ENCODE results near the gene MALT1.

The MALT1 gene

GRCh38 chr18:58714259-58714658 lies 43.0 kb downstream of the MALT1 start:
- H3K27me3 ChIP-seq (ENCODE audit: insufficient read depth, low read length), result no peaks in the 10 kb centered on the region
- peaks cover 35% of the 10 kb centered on the region for H3K36me3 ChIP-seq (ENCODE audit: insufficient read depth, low read length)
- no peak overlapping the region for H2AFZ ChIP-seq (ENCODE audit: low read depth, low read length)
- no peaks in the 10 kb centered on the region for H3K9me3 ChIP-seq (ENCODE audit: low read length)
- no peak overlapping the region for H3K4me3 ChIP-seq (ENCODE audit: low read length)
- H3K4me1 ChIP-seq (ENCODE audit: insufficient read depth, low read length), result no peaks in the 10 kb centered on the region

- H3K9me3 ChIP-seq (ENCODE audit: low read length), result no peaks in the 10 kb centered on the region
- no peak overlapping the region for H3K4me3 ChIP-seq (ENCODE audit: low read length)
- H2AFZ ChIP-seq (ENCODE audit: low read depth, low read length), result no peak overlapping the region
- H3K4me1 ChIP-seq (ENCODE audit: insufficient read depth, low read length), result no peaks in the 10 kb centered on the region
- peaks cover 30% of the 10 kb centered on the region for H3K36me3 ChIP-seq (ENCODE audit: insufficient read depth, low read length)
- H3K27me3 ChIP-seq (ENCODE audit: insufficient read depth, low read length), result no peaks in the 10 kb centered on the region
These were observed 43.6 kb downstream of the MALT1 start for GRCh38 chr18:58714821-58715220.

GRCh38 chr18:58715540-58715939 lies 44.3 kb downstream of the MALT1 start:
- peaks cover 31% of the 10 kb centered on the region for H3K36me3 ChIP-seq (ENCODE audit: insufficient read depth, low read length)
- H3K27me3 ChIP-seq (ENCODE audit: insufficient read depth, low read length), result no peaks in the 10 kb centered on the region
- H2AFZ ChIP-seq (ENCODE audit: low read depth, low read length), result no peak overlapping the region
- H3K9me3 ChIP-seq (ENCODE audit: low read length), result no peaks in the 10 kb centered on the region
- H3K4me3 ChIP-seq (ENCODE audit: low read length), result no peak overlapping the region
- H3K4me1 ChIP-seq (ENCODE audit: insufficient read depth, low read length), result no peaks in the 10 kb centered on the region

- H3K9me3 ChIP-seq (ENCODE audit: low read length), result no peaks in the 10 kb centered on the region
- no peak overlapping the region for H2AFZ ChIP-seq (ENCODE audit: low read depth, low read length)
- H3K4me3 ChIP-seq (ENCODE audit: low read length), result no peak overlapping the region
- H3K27me3 ChIP-seq (ENCODE audit: insufficient read depth, low read length), result no peaks in the 10 kb centered on the region
- H3K4me1 ChIP-seq (ENCODE audit: insufficient read depth, low read length), result no peaks in the 10 kb centered on the region
- peaks cover 29% of the 10 kb centered on the region for H3K36me3 ChIP-seq (ENCODE audit: insufficient read depth, low read length)
These were observed 44.9 kb downstream of the MALT1 start for GRCh38 chr18:58716060-58716756.

GRCh38 chr18:58721566-58722239 lies 50.4 kb downstream of the MALT1 start:
- H3K9me3 ChIP-seq (ENCODE audit: low read length), result no peaks in the 10 kb centered on the region
- H3K36me3 ChIP-seq (ENCODE audit: insufficient read depth, low read length), result peaks cover 25% of the 10 kb centered on the region
- no peaks in the 10 kb centered on the region for H3K4me1 ChIP-seq (ENCODE audit: insufficient read depth, low read length)
- no peak overlapping the region for H2AFZ ChIP-seq (ENCODE audit: low read depth, low read length)
- no peaks in the 10 kb centered on the region for H3K27me3 ChIP-seq (ENCODE audit: insufficient read depth, low read length)
- H3K4me3 ChIP-seq (ENCODE audit: low read length), result no peak overlapping the region

GRCh38 chr18:58723810-58724602 lies 52.7 kb downstream of the MALT1 start:
- Histone ChIP-seq H3K9me3 (ENCODE audit: low read length) (no peaks in the 10 kb centered on the region), H3K36me3 (ENCODE audit: insufficient read depth, low read length) (peaks cover 27% of the 10 kb centered on the region), H3K27me3 (ENCODE audit: insufficient read depth, low read length) (no peaks in the 10 kb centered on the region), H2AFZ (ENCODE audit: low read depth, low read length) (no peak overlapping the region), H3K4me3 (ENCODE audit: low read length) (no peak overlapping the region), H3K4me1 (ENCODE audit: insufficient read depth, low read length) (no peaks in the 10 kb centered on the region)

GRCh38 chr18:58726671-58727070 lies 55.4 kb downstream of the MALT1 start:
- Histone ChIP-seq H3K9me3 (ENCODE audit: low read length) (no peaks in the 10 kb centered on the region), H3K36me3 (ENCODE audit: insufficient read depth, low read length) (peaks cover 32% of the 10 kb centered on the region), H3K27me3 (ENCODE audit: insufficient read depth, low read length) (no peaks in the 10 kb centered on the region), H2AFZ (ENCODE audit: low read depth, low read length) (no peak overlapping the region), H3K4me3 (ENCODE audit: low read length) (no peak overlapping the region), H3K4me1 (ENCODE audit: insufficient read depth, low read length) (no peaks in the 10 kb centered on the region)

- peaks cover 30% of the 10 kb centered on the region for H3K36me3 ChIP-seq (ENCODE audit: insufficient read depth, low read length)
- no peaks in the 10 kb centered on the region for H3K9me3 ChIP-seq (ENCODE audit: low read length)
- no peaks in the 10 kb centered on the region for H3K4me1 ChIP-seq (ENCODE audit: insufficient read depth, low read length)
These were observed 56.7 kb downstream of the MALT1 start for GRCh38 chr18:58727776-58728500.

GRCh38 chr18:58728719-58729118 lies 57.5 kb downstream of the MALT1 start:
- no peak overlapping the region for H3K4me3 ChIP-seq (ENCODE audit: low read length)
- H3K4me1 ChIP-seq (ENCODE audit: insufficient read depth, low read length), result no peaks in the 10 kb centered on the region
- no peaks in the 10 kb centered on the region for H3K9me3 ChIP-seq (ENCODE audit: low read length)
- H3K27me3 ChIP-seq (ENCODE audit: insufficient read depth, low read length), result no peaks in the 10 kb centered on the region
- peaks cover 33% of the 10 kb centered on the region for H3K36me3 ChIP-seq (ENCODE audit: insufficient read depth, low read length)
- H2AFZ ChIP-seq (ENCODE audit: low read depth, low read length), result no peak overlapping the region

More at GRCh38 chr18:58727776-58728500, 56.7 kb downstream of the MALT1 start:
- H2AFZ ChIP-seq (ENCODE audit: low read depth, low read length), result no peak overlapping the region
- H3K27me3 ChIP-seq (ENCODE audit: insufficient read depth, low read length), result no peaks in the 10 kb centered on the region
- H3K4me3 ChIP-seq (ENCODE audit: low read length), result no peak overlapping the region

- Histone ChIP-seq H2AFZ (ENCODE audit: low read depth, low read length) (no peak overlapping the region), H3K4me3 (ENCODE audit: low read length) (no peak overlapping the region), H3K9me3 (ENCODE audit: low read length) (no peaks in the 10 kb centered on the region), H3K27me3 (ENCODE audit: insufficient read depth, low read length) (no peaks in the 10 kb centered on the region), H3K4me1 (ENCODE audit: insufficient read depth, low read length) (no peaks in the 10 kb centered on the region), H3K36me3 (ENCODE audit: insufficient read depth, low read length) (peaks cover 46% of the 10 kb centered on the region)
These were observed 59.4 kb downstream of the MALT1 start for GRCh38 chr18:58730618-58731017.

- no peaks in the 10 kb centered on the region for H3K4me1 ChIP-seq (ENCODE audit: insufficient read depth, low read length)
- H3K9me3 ChIP-seq (ENCODE audit: low read length), result no peaks in the 10 kb centered on the region
- H3K36me3 ChIP-seq (ENCODE audit: insufficient read depth, low read length), result peaks cover 63% of the 10 kb centered on the region
- no peak overlapping the region for H2AFZ ChIP-seq (ENCODE audit: low read depth, low read length)
- H3K27me3 ChIP-seq (ENCODE audit: insufficient read depth, low read length), result no peaks in the 10 kb centered on the region
- H3K4me3 ChIP-seq (ENCODE audit: low read length), result no peak overlapping the region
These were observed 61.2 kb downstream of the MALT1 start for GRCh38 chr18:58732471-58732870.

GRCh38 chr18:58733866-58734265 lies 62.6 kb downstream of the MALT1 start:
- Histone ChIP-seq H3K9me3 (ENCODE audit: low read length) (no peaks in the 10 kb centered on the region), H3K36me3 (ENCODE audit: insufficient read depth, low read length) (peaks cover 66% of the 10 kb centered on the region), H2AFZ (ENCODE audit: low read depth, low read length) (no peak overlapping the region), H3K27me3 (ENCODE audit: insufficient read depth, low read length) (no peaks in the 10 kb centered on the region), H3K4me1 (ENCODE audit: insufficient read depth, low read length) (no peaks in the 10 kb centered on the region), H3K4me3 (ENCODE audit: low read length) (no peak overlapping the region)

- no peak overlapping the region for H3K4me3 ChIP-seq (ENCODE audit: low read length)
These were observed 67.1 kb downstream of the MALT1 start for GRCh38 chr18:58738322-58738721.

More at GRCh38 chr18:58738322-58738721, 67.1 kb downstream of the MALT1 start:
- Histone ChIP-seq H3K9me3 (ENCODE audit: low read length) (no peaks in the 10 kb centered on the region), H2AFZ (ENCODE audit: low read depth, low read length) (no peak overlapping the region), H3K36me3 (ENCODE audit: insufficient read depth, low read length) (peaks cover 72% of the 10 kb centered on the region), H3K27me3 (ENCODE audit: insufficient read depth, low read length) (no peaks in the 10 kb centered on the region), H3K4me1 (ENCODE audit: insufficient read depth, low read length) (no peaks in the 10 kb centered on the region)
